HepG2 (cell line): ENCODE data around the gene TOR4A. TPM values are rescaled to one million over a fixed set of nuclear protein-coding genes. Genes with fewer than 3 reads are reported as not detected.

ENCODE experiments used
- KIAA2018 ChIP-seq: sonication (generic); formaldehyde crosslinking; IDR thresholded peaks from 2 replicates; pipeline ENCODE4 v1.5.0; 2020; ENCODE audit warnings: mild to moderate bottlenecking, missing genetic modification reagents, borderline replicate concordance
- MAZ ChIP-seq, 2 experiments: sonication (generic) in 1 of 2; formaldehyde crosslinking in 1 of 2; IDR thresholded peaks; 2 replicates each; pipeline versions ENCODE4 v1.5.0 to v1.6.1; 2012 to 2020; ENCODE audit warnings: low read depth in 2 of 2, mild to moderate bottlenecking in 2 of 2, borderline replicate concordance in 1 of 2, improper control_type of control experiment in 1 of 2, low read length in 1 of 2, missing genetic modification reagents in 1 of 2, moderate library complexity in 1 of 2
- MLXIP ChIP-seq: sonication (generic); formaldehyde crosslinking; IDR thresholded peaks from 2 replicates; pipeline ENCODE4 v1.9.0; 2021; ENCODE audit warnings: missing genetic modification reagents, borderline replicate concordance
- ZBTB43 ChIP-seq: sonication (generic); formaldehyde crosslinking; conservative IDR thresholded peaks from 2 replicates; pipeline ENCODE4 v1.4.0; 2020; ENCODE audit warnings: missing genetic modification reagents
- polyA plus RNA-seq, 8 experiments: library from polyadenylated mRNA; depleted of rRNA in 3 of 8; stranded (reverse) in 7 of 8; unstranded in 1 of 8; fragments of >200 nt; fragmentation: Illumina TruSeq in 4 of 8; extraction: Trizol in 4 of 8; gene quantifications; 2 replicates each; pipeline versions ENCODE4 v1.2.1 to v1.2.3, GENCODE V29; 2011 to 2016; ENCODE audit warnings: low read depth in 4 of 8, missing spikeins in 1 of 8, mixed read lengths in 1 of 8; ENCODE audit not compliant: insufficient read depth in 1 of 8
- total RNA-seq, 5 experiments: library from RNA; depleted of rRNA; stranded (reverse); fragments of >200 nt; fragmentation: Illumina TruSeq; extraction: Trizol; gene quantifications; 2 replicates each; pipeline ENCODE4 v1.2.3, GENCODE V29; 2016; ENCODE audit warnings: low read depth in 1 of 5

TOR4A gene
- total and polyA plus RNA-seq, 2 of the 13 experiments (the other 11 are each of a cell fraction or from before 2014, with no cell fraction given): 11.1 to 14.2 TPM

GRCh38 chr9:137271696-137272076 lies 5.8 kb upstream of the TOR4A start (continued):
- TF ChIP-seq KIAA2018 (CRISPR knock-in tag): no peak
- TF ChIP-seq ZBTB43 (CRISPR knock-in tag): no peak
- no peak for TF ChIP-seq MLXIP (CRISPR knock-in tag)
- TF ChIP-seq MAZ (IDR thresholded peaks at IDR 0.05; ENCODE audit: borderline replicate concordance, low read depth, low read length): no peak
- TF ChIP-seq MAZ (CRISPR knock-in tag; IDR thresholded peaks at IDR 0.05; ENCODE audit: low read depth): no peak
